ENCODE results near the gene MAT2A.

DNA sequence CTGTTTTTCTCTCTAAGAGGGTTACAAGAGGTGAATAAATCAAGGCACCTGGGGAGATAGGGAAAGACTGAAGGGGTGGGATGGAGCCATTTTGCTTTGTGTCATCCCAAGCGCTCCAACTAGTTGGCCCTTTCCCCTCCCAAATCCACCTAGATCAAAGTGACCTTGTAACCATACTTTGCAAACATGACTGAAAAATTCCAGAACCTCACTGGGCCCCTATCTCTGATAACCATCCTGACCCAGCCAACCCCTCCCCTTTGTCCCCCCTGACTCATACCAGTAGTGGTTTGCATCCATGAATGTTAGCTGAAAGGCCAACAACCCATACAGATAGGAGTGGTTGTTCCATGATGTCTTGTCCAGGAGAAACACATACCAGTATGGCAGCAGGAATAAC lies 19.2 kb downstream of the MAT2A start:
- TF ChIP-seq CTCF (IDR thresholded peaks at IDR 0.05) (no peak), EP300 (IDR thresholded peaks at IDR 0.05) (no peak), POLR2A (IDR thresholded peaks at IDR 0.05) (no peak)

Data from tibial nerve (tissue), 4 donors.